ENCODE results near the gene MED16.

MED16 gene

GRCh38 chr19:906480-906879, 13.5 kb upstream of the MED16 start:
- TF ChIP-seq GATA3 (IDR thresholded peaks at IDR 0.05; ENCODE audit: low read depth, low read length) (no peak), GATA2 (IDR thresholded peaks at IDR 0.05; ENCODE audit: low read depth, low read length) (no peak)

- TF ChIP-seq GATA2 (IDR thresholded peaks at IDR 0.05; ENCODE audit: low read depth, low read length), result no peak
These were observed 11.6 kb upstream of the MED16 start for GRCh38 chr19:904545-904944.

GRCh38 chr19:903266-903797, 10.3 kb upstream of the MED16 start:
- TF ChIP-seq GATA2 (IDR thresholded peaks at IDR 0.05; ENCODE audit: low read depth, low read length) (no peak), GATA3 (IDR thresholded peaks at IDR 0.05; ENCODE audit: low read depth, low read length) (no peak)

DNA sequence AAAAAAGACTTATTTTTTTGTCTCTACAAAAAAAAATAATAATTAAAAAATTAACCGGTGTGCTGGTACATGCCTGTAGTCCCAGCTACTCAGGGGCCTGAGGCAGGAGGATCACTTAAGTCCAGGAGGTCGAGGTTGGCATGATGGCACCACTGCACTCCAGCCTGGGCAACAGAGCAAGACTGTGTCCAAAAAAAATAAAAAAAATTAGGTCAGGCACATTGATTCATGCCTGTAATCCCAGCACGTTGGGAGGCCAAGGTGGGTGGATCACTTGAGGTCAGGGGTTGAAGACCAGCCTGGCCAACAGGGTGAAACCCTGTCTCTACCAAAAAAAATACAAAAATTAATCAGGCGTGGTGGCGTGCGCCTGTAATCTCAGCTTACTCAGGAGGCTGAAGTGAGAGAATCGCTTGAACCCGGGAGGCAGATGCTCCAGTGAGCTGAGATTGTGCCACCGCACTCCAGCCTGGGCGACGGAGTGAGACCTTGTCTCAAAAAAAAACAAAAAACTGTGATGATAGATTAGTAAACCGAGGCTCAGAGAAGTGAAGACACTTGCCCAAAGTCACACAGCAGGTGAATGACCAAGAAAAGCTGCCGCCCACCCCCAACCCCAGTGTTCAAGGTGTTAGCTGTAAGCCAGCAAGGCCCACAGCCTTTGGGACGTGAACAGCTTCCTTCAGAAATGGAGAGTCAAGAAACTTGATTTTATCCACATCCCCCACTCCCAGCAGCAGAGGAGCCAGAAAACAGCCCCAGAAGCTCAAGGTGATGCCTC, 9.6 kb upstream of the MED16 start:
- no peak for TF ChIP-seq GATA2 (IDR thresholded peaks at IDR 0.05; ENCODE audit: low read depth, low read length)
- TF ChIP-seq GATA3 (IDR thresholded peaks at IDR 0.05; ENCODE audit: low read depth, low read length), result no peak

DNA sequence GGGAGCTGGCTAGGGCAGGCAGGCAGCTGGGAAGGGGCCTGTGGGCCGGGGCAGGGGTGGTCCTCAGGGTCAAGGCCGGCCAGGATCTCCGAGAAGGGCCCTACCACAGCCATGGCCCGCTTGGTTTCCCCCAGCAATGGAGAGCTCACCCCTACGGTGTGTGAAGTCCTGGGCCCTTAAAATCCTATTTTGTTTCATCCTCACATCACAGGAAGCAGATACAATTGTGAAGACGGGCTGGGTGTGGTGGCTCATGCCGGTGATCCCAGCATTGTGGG, 9.0 kb upstream of the MED16 start:
- no peak for TF ChIP-seq GATA2 (IDR thresholded peaks at IDR 0.05; ENCODE audit: low read depth, low read length)
- no peak for TF ChIP-seq GATA3 (IDR thresholded peaks at IDR 0.05; ENCODE audit: low read depth, low read length)

DNA sequence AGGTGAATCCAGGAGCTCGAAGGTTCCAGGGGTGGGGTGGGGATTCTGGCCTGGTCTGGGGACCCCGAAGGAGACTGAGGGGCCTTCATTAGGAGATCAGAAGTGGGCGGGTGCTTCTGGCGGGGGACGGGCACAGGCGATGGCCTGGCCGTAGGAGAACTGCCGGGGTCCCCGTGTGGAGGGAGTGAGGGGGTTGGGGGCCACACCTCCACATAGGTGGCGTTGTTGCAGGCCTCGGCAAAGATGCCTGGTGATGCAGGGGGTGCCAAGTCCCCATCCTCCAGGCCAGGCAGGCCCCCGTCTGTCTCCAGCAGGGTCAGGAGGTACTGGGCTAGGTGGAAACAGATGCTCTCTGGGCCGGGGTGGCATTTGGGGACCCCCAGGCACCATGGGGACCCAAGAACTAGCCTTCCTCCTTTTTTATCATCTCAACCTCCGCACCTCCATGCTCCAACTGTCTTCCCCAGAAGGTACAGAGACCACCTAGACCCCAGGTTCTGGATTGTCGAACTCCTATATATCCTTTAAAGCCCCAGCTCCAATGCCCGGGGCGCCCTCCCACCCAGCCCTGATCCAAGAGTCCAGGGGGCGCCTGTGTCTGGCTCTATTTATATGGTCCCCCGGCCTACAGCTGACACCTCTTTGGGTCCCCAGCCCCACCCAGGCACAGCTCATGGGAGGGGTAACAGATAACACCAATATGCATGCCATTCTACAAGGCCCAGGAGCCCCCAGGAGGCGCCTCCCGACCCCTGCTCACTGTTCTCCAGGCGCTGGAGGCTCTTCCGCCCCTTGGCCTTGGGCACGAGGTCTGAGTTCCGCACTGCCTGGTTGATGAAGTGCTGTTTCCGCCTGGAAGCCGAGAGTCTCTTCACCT, 8.5 kb upstream of the MED16 start:
- TF ChIP-seq GATA2 (IDR thresholded peaks at IDR 0.05; ENCODE audit: low read depth, low read length), result no peak
- no peak for TF ChIP-seq GATA3 (IDR thresholded peaks at IDR 0.05; ENCODE audit: low read depth, low read length)

- TF ChIP-seq GATA3 (IDR thresholded peaks at IDR 0.05; ENCODE audit: low read depth, low read length) (no peak), GATA2 (IDR thresholded peaks at IDR 0.05; ENCODE audit: low read depth, low read length) (no peak)
These were observed 7.5 kb upstream of the MED16 start for GRCh38 chr19:900302-901111.

DNA sequence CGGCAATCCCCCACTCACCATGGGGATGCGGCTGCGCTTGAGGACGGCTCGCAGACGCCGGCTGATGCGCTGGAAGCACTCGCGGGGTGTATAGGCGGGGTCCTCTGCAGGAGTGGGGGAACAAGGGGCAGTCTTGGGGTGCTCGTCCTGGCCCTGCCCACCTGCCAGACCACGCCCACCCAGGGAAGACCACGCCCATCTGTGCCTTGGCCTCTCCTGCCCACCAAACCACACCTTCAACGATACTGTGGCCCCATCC, 7.0 kb upstream of the MED16 start:
- TF ChIP-seq GATA2 (IDR thresholded peaks at IDR 0.05; ENCODE audit: low read depth, low read length), result no peak
- TF ChIP-seq GATA3 (IDR thresholded peaks at IDR 0.05; ENCODE audit: low read depth, low read length), result no peak

DNA sequence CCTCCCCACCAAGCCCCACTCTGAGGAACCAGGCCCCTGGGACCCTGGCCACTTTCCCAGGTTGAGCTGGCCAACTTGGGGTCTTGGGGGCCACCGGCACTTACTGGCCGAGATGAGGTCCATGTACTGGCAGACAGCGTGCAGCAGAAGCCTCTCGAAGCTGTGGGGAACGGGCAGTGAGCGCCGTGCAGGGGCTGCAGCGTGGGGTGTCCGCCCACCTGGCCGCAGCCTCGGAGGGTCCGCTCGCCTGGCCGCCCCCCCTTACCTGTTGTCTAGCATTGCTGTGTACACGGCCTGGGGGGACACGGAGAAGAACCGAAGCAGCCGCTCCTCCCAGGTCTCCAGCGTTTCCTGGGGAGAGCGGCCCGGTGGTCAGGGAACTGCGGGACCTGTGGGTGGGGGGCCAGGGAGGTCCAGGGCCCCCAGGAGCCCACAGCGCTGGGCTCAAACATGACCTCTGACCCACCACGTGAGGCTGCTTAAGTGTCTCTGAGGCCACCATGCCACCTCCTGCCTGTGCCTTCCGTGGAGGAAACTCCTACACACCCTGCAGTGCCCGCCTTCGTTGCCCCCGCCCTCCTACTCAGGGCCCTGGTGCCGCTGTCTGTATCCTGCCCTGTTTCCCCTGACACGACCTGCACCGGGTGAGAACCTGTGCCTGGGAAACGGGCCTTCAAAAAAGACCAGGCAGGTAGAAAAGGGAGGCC, 6.5 kb upstream of the MED16 start:
- TF ChIP-seq GATA2 (IDR thresholded peaks at IDR 0.05; ENCODE audit: low read depth, low read length) (no peak), GATA3 (IDR thresholded peaks at IDR 0.05; ENCODE audit: low read depth, low read length) (no peak)

GRCh38 chr19:898663-899062, 5.7 kb upstream of the MED16 start:
- TF ChIP-seq GATA2 (IDR thresholded peaks at IDR 0.05; ENCODE audit: low read depth, low read length) (no peak), GATA3 (IDR thresholded peaks at IDR 0.05; ENCODE audit: low read depth, low read length) (no peak)

GRCh38 chr19:897442-898039, 4.6 kb upstream of the MED16 start:
- TF ChIP-seq GATA2 (IDR thresholded peaks at IDR 0.05; ENCODE audit: low read depth, low read length) (no peak), GATA3 (IDR thresholded peaks at IDR 0.05; ENCODE audit: low read depth, low read length) (no peak)

DNA sequence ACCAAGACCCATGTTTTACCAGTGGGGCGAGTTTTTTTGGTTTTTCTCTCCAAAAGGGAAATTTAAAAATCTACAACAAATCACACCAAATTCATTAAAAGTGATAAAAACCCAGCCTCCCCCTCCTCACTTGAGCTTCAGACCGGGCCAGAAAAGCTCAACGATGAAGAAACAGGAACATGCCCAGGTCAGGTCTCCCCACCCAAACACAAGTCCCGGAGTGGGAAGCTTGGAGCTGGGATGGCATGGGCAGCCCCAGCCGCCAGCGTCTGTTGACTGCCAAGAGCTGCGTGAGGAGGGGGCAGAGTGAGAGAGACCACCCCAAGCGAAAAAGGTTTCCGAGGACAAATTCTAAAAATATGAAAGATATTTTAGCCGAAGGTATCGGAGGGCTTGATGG, 4.0 kb upstream of the MED16 start:
- TF ChIP-seq GATA3 (IDR thresholded peaks at IDR 0.05; ENCODE audit: low read depth, low read length) (no peak), GATA2 (IDR thresholded peaks at IDR 0.05; ENCODE audit: low read depth, low read length) (no peak)

DNA sequence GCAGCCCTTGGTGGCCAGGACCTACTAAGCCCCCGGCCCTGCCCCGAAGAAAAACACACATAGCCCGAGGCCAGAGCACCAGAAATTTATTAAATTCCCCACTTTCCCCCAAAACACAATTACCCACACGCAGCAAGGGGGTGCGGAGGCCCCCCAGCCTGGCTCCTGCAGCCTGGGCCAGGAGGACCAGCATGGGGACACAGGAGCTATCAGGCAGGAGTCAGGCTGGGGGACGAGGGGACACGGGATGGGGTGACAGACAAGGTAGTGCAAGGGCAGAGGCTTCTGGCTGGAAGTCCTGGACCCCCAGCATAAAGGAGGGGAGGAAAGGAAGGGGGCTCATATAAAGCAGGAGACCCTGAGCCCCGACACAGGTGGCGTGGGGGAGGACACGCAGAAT, 3.4 kb upstream of the MED16 start:
- TF ChIP-seq GATA3 (IDR thresholded peaks at IDR 0.05; ENCODE audit: low read depth, low read length), result no peak
- TF ChIP-seq GATA2 (IDR thresholded peaks at IDR 0.05; ENCODE audit: low read depth, low read length), result no peak
